GM12878 (cell line): ENCODE results near the gene TES. TPM values are rescaled to one million over a fixed set of nuclear protein-coding genes. Genes with fewer than 3 reads are reported as not detected.

Experiments
- ATAC-seq: fragments of 200-7000 bp; cut with Tn5 transposase; 3 replicates; pipeline ENCODE4 v1.9.1; 2020; ENCODE audit warnings: mild to moderate bottlenecking, moderate library complexity
- BruUV-seq: library from RNA; stranded (reverse); fragments of 400-500 nt; replicated peaks from 2 replicates; lab custom pipeline; 2021; lab: Mats Ljungman, UMichigan
- CTCF ChIA-PET: fragments of 300-600 bp; sonication (Branson Sonifier 250); formaldehyde crosslinking; extraction: SDS; loops from one replicate; lab custom pipeline; 2021; ENCODE audit warnings: inconsistent platforms; lab: Yijun Ruan, JAX
- POLR2A ChIA-PET: fragments of 350-600 bp; formaldehyde crosslinking; extraction: SDS; loops from one replicate; lab custom pipeline; 2021; ENCODE audit warnings: inconsistent platforms; lab: Charles Lee
- RAD21 ChIA-PET: fragments of 300-600 bp; sonication (Branson Sonifier 250); formaldehyde crosslinking; loops from one replicate; lab custom pipeline; 2023; ENCODE audit warnings: antibody characterized with exemption; ENCODE audit not compliant: unreplicated experiment; lab: Charles Lee
- SMC1A ChIA-PET: fragments of 300-600 bp; sonication (Branson Sonifier 250); formaldehyde crosslinking; loops from one replicate; lab custom pipeline; 2023; ENCODE audit not compliant: unreplicated experiment, uncharacterized antibody; lab: Charles Lee
- DNase-seq: peaks from one replicate; pipeline ENCODE4 v3.0.0-alpha.2; 2011; ENCODE audit warnings: low read depth, low spot score
- FAIRE-seq: peaks from 3 replicates; lab custom pipeline; 2011; peaks lifted over from hg19 to GRCh38; lab: Jason Lieb, UNC
- H2AFZ ChIP-seq: 2 replicates; pipeline ENCODE4 v1.6.0; 2011; ENCODE audit warnings: low read depth, low read length, control low read depth; ENCODE audit not compliant: control insufficient read depth
- H3K27ac ChIP-seq: 2 replicates; pipeline ENCODE4 v1.5.1; 2011; ENCODE audit warnings: control low read depth; ENCODE audit not compliant: control insufficient read depth, insufficient read depth
- H3K27me3 ChIP-seq, 2 experiments: replicated peaks in 1 of 2; 2 replicates each; pipeline versions ENCODE4 v1.6.0 to v1.6.1; 2011; ENCODE audit warnings: low read length in 1 of 2; ENCODE audit not compliant: control insufficient read depth in 2 of 2, insufficient read depth in 2 of 2
- H3K36me3 ChIP-seq, 2 experiments: 2 replicates each; pipeline ENCODE4 v1.5.1; 2011; ENCODE audit warnings: low read length in 1 of 2; ENCODE audit not compliant: control insufficient read depth in 2 of 2, insufficient read depth in 2 of 2
- H3K4me1 ChIP-seq: 2 replicates; pipeline ENCODE4 v1.6.1; 2011; ENCODE audit warnings: mild to moderate bottlenecking, low read length, moderate library complexity, mixed read lengths; ENCODE audit not compliant: control insufficient read depth, insufficient read depth
- H3K4me2 ChIP-seq: 2 replicates; pipeline ENCODE4 v1.6.0; 2011; ENCODE audit warnings: control low read depth; ENCODE audit not compliant: control insufficient read depth, insufficient read depth
- H3K4me3 ChIP-seq: fragments of 200-600 bp; sonication (generic); 2 replicates; pipeline ENCODE4 v1.5.1; 2016
- H3K79me2 ChIP-seq: 2 replicates; pipeline ENCODE4 v1.6.0; 2011; ENCODE audit warnings: low read length; ENCODE audit not compliant: control insufficient read depth, insufficient read depth
- H3K9ac ChIP-seq: 2 replicates; pipeline ENCODE4 v1.8.0; 2011; ENCODE audit warnings: low read length, control low read depth, mixed read lengths; ENCODE audit not compliant: control insufficient read depth, insufficient read depth
- H3K9me3 ChIP-seq: replicated peaks from 3 replicates; pipeline ENCODE4 v1.5.1; 2011; ENCODE audit warnings: mild to moderate bottlenecking, low read length; ENCODE audit not compliant: control insufficient read depth, insufficient read depth
- H4K20me1 ChIP-seq: 2 replicates; pipeline ENCODE4 v1.6.0; 2011; ENCODE audit not compliant: control insufficient read depth, insufficient read depth
- BRCA1 ChIP-seq: IDR thresholded peaks from 2 replicates; pipeline ENCODE4 v1.6.1; 2011; ENCODE audit warnings: low read depth, low read length, improper control_type of control experiment
- CBFB ChIP-seq: IDR thresholded peaks from 2 replicates; pipeline ENCODE4 v1.6.1; 2016; ENCODE audit warnings: antibody characterized with exemption, low read depth
- ETV6 ChIP-seq, 2 experiments: fragments of 450-650 bp in 1 of 2; IDR thresholded peaks in 1 of 2; conservative IDR thresholded peaks in 1 of 2; 2 replicates each; pipeline ENCODE4 v1.6.1; 2014; ENCODE audit warnings: antibody characterized with exemption in 1 of 2, borderline replicate concordance in 1 of 2, low read depth in 1 of 2, mild to moderate bottlenecking in 1 of 2, moderate library complexity in 1 of 2
- HCFC1 ChIP-seq: fragments of 150-350 bp; IDR thresholded peaks from 2 replicates; pipeline ENCODE4 v1.6.1; 2014; ENCODE audit warnings: low read length
- HDAC6 ChIP-seq: fragments of 200-600 bp; sonication (generic); IDR thresholded peaks from one replicate; pipeline ENCODE4 v1.8.0; 2017; ENCODE audit warnings: antibody characterized with exemption; ENCODE audit not compliant: unreplicated experiment
- MEF2B ChIP-seq: fragments of 450-650 bp; IDR thresholded peaks from 2 replicates; pipeline ENCODE4 v1.6.1; 2018; ENCODE audit warnings: mild to moderate bottlenecking, moderate library complexity; ENCODE audit not compliant: partially characterized antibody, poor library complexity, severe bottlenecking
- MTA3 ChIP-seq: IDR thresholded peaks from 2 replicates; pipeline ENCODE4 v1.6.1; 2012; ENCODE audit warnings: low read length, inconsistent platforms, borderline replicate concordance
- NBN ChIP-seq: fragments of 450-650 bp; IDR thresholded peaks from 2 replicates; pipeline ENCODE4 v1.6.1; 2016
- RB1 ChIP-seq: fragments of 450-650 bp; formaldehyde crosslinking; IDR thresholded peaks from 2 replicates; pipeline ENCODE4 v1.6.1; 2017; ENCODE audit warnings: mild to moderate bottlenecking, borderline replicate concordance
- RBBP5 ChIP-seq: fragments of 200-600 bp; sonication (generic); conservative IDR thresholded peaks from 2 replicates; pipeline ENCODE4 v1.6.1; 2016
- RFX5 ChIP-seq: IDR thresholded peaks from 2 replicates; pipeline ENCODE4 v1.6.1; 2011; ENCODE audit warnings: low read depth, low read length, improper control_type of control experiment
- SMC3 ChIP-seq: IDR thresholded peaks from 2 replicates; pipeline ENCODE4 v1.6.1; 2011; ENCODE audit warnings: low read length, improper control_type of control experiment, borderline replicate concordance
- SREBF1 ChIP-seq: IDR thresholded peaks from 2 replicates; pipeline ENCODE4 v1.6.1; 2012; ENCODE audit warnings: mild to moderate bottlenecking, low read length
- SUZ12 ChIP-seq: fragments of 200-600 bp; sonication (generic); IDR thresholded peaks from one replicate; pipeline ENCODE4 v1.6.1; 2018; ENCODE audit warnings: antibody characterized with exemption, mild to moderate bottlenecking; ENCODE audit not compliant: unreplicated experiment
- TAF1 ChIP-seq: IDR thresholded peaks from 2 replicates; pipeline ENCODE4 v1.6.1; 2011; ENCODE audit warnings: mild to moderate bottlenecking, low read depth, low read length, borderline replicate concordance
- TCF12 ChIP-seq: IDR thresholded peaks from 2 replicates; pipeline ENCODE4 v1.6.1; 2011; ENCODE audit warnings: low read depth, mild to moderate bottlenecking, low read length
- ZNF217 ChIP-seq: fragments of 450-650 bp; IDR thresholded peaks from 2 replicates; pipeline ENCODE4 v1.6.1; 2017; ENCODE audit warnings: antibody characterized with exemption, mild to moderate bottlenecking
- ZNF24 ChIP-seq: fragments of 450-650 bp; IDR thresholded peaks from 2 replicates; pipeline ENCODE4 v1.6.1; 2017; ENCODE audit warnings: antibody characterized with exemption, mild to moderate bottlenecking
- ZNF384 ChIP-seq: IDR thresholded peaks from 2 replicates; pipeline ENCODE4 v1.6.1; 2012; ENCODE audit warnings: low read depth, mild to moderate bottlenecking, low read length, improper control_type of control experiment, borderline replicate concordance
- WGBS: methylation state at CpG from one replicate; pipeline ENCODE4 v1.1.6; 2016; ENCODE audit warnings: low lambda C conversion rate; ENCODE audit not compliant: insufficient replicate concordance, insufficient coverage; ENCODE audit errors: missing lambda C conversion rate; 5-methylcytosine and 5-hydroxymethylcytosine counted together
- in situ Hi-C: fragments of 300-500 bp; cut with MboI; formaldehyde crosslinking; loops from 9 replicates; pipeline ENCODE4 v1.14.3; 2018; ENCODE audit warnings: mixed read lengths
- intact Hi-C: fragments of 100-400 bp; cut with micrococcal nuclease; formaldehyde crosslinking; loops from one replicate; pipeline ENCODE4 v1.14.2; 2022; ENCODE audit not compliant: unreplicated experiment
- polyA plus RNA-seq, 11 experiments: library from polyadenylated mRNA; depleted of rRNA in 4 of 11; unstranded in 6 of 11; stranded (reverse) in 5 of 11; fragments of >200 nt; fragmentation: Nextera tagmentation in 4 of 11; fragmentation: Illumina TruSeq in 1 of 11; extraction: Ambion mirVana in 4 of 11; extraction: Trizol in 1 of 11; gene quantifications; 1 replicate in 1 of 11; 2 replicates in 10 of 11; pipeline versions ENCODE4 v1.2.1 to v1.2.3, GENCODE V29; 2011 to 2016; ENCODE audit warnings: inconsistent platforms in 2 of 11, missing spikeins in 2 of 11, low read depth in 1 of 11
- total RNA-seq, 4 experiments: library from RNA; depleted of rRNA in 3 of 4; stranded (reverse); fragments of >200 nt in 3 of 4; fragmentation: Illumina TruSeq in 1 of 4; extraction: Trizol in 1 of 4; gene quantifications; 2 replicates each; pipeline versions ENCODE4 v1.2.1 to v1.2.3, GENCODE V29; 2013 to 2021
- TF ChIP-seq, protein P1 (sequence below): IDR thresholded peaks from 2 replicates; pipeline ENCODE4 v1.6.1; 2012; ENCODE audit warnings: low read depth, low read length, improper control_type of control experiment

The TES gene
- total and polyA plus RNA-seq, 10 of the 15 experiments (the other 5 are each of a cell fraction or from before 2014, with no cell fraction given), result 31.2 to 77.5 (median 59.2) TPM

DNA sequence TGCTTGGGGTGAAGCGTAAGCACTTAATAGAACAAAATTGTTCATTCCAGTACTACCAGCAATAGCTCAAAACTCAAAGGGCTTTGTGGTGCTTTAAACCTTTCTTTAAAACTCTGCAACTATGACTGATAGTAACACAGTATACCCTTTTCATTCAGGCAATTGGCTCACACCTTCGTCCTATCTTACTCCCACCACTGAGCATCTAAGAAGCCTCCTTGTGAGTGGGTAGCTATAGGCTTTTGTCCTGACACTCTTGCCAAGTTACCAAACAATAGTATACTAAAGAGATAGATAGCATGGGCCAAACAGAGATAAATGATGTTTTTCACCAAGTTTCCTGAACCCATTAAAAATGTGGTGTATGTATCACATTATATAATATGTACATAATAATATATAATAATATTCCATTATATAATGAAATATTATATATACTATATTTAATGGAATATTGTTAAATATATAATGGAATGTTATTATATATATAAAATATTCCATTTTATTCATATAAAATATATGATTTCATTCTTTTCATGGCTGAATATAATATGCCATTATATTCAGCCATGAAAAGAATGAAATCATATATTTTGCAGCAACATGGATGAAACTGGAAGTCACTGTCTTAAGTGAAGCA lies 96.2 kb downstream of the TES start:
- in situ Hi-C loops, result no loop called here
- Histone ChIP-seq H3K27me3 (0 out of 4 replicates have a peak, but pooled peaks cover 0 to 3% of the 10 kb centered on the region in 2 experiments), H4K20me1 (no peaks in the 10 kb centered on the region), H3K9me3 (no peaks in the 10 kb centered on the region; the same call in 2 of the 3 replicates), H3K4me1 (no peaks in the 10 kb centered on the region), H3K27ac (no peak overlapping the region), H3K79me2 (no peaks in the 10 kb centered on the region), H3K4me2 (no peak overlapping the region), H3K36me3 (no peaks in the 10 kb centered on the region), H3K9ac (no peak overlapping the region), H3K4me3 (no peak overlapping the region), H2AFZ (no peak overlapping the region)
- ATAC-seq (no peak), DNase-seq (no peak), FAIRE-seq (no peak)
- RAD21 ChIA-PET, result no interaction called here
- POLR2A ChIA-PET, result no interaction called here
- SMC1A ChIA-PET, result no interaction called here
- CTCF ChIA-PET, result interaction anchor here (2.5 kb wide), 1 partner anchor 285 kb away, joined by 7 read pairs; no protein-coding TSS in a partner anchor
- intact Hi-C loops, result no loop called here
- no TSS peak for BruUV-seq
- 18% methylated on average over 2 of the region's 2 CpGs for WGBS
- TF ChIP-seq RBBP5 (no peak), TAF1 (no peak), ZNF24 (no peak), RB1 (no peak), ZNF384 (no peak), TCF12 (no peak), NBN (no peak), ZNF217 (no peak), SUZ12 (no peak), BRCA1 (no peak), SREBF1 (no peak), HCFC1 (no peak), MTA3 (no peak), MEF2B (no peak), SMC3 (no peak), ETV6 (conservative IDR thresholded peaks at IDR 0.05 in 1 of 2, IDR thresholded peaks at IDR 0.05 in 1 of 2; ENCODE audit: borderline replicate concordance in 1 of 2, low read depth in 1 of 2) (no peak), RFX5 (no peak), HDAC6 (no peak), CBFB (no peak)
- TF ChIP-seq, protein P1, sequence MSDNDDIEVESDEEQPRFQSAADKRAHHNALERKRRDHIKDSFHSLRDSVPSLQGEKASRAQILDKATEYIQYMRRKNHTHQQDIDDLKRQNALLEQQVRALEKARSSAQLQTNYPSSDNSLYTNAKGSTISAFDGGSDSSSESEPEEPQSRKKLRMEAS, result no peak
- TF ChIP-seq, all 136 proteins: peak for 0
